MG63 (cell line): Measurements from ENCODE around the gene HLA-DQA2. TPM values are rescaled to one million over a fixed set of nuclear protein-coding genes. Genes with fewer than 3 reads are reported as not detected.
"Not testable (repeated sequence)": the region's sequence is repeated elsewhere in the genome, so short reads cannot be mapped to it uniquely, and the experiment has no call there.

Experiments used
- DNase-seq: peaks from one replicate; pipeline ENCODE4 v3.0.0-alpha.2; 2020
- H3K27me3 ChIP-seq: fragments of 250-450 bp; sonication (Bioruptor Pico); 2 replicates; pipeline ENCODE4 v1.5.1; 2020; ENCODE audit warnings: mild to moderate bottlenecking, moderate library complexity
- H3K36me3 ChIP-seq: fragments of 250-450 bp; sonication (Bioruptor Pico); 2 replicates; pipeline ENCODE4 v1.5.1; 2020; ENCODE audit warnings: mild to moderate bottlenecking, moderate library complexity
- H3K4me3 ChIP-seq: fragments of 250-450 bp; sonication (Bioruptor Pico); 2 replicates; pipeline ENCODE4 v1.5.1; 2020; ENCODE audit warnings: mild to moderate bottlenecking, moderate library complexity
- H3K9me3 ChIP-seq: fragments of 250-450 bp; sonication (Bioruptor Pico); 2 replicates; pipeline ENCODE4 v1.5.1; 2020; ENCODE audit warnings: mild to moderate bottlenecking, moderate library complexity
- total RNA-seq: library from RNA; depleted of rRNA; stranded (reverse); fragments of >200 nt; shearing (Covaris generic); gene quantifications from 2 replicates; pipeline ENCODE4 v1.2.3, GENCODE V29; 2014; ENCODE audit warnings: low replicate concordance; rRNA removed

HLA-DQA2 gene
- total RNA-seq: not detected in 2 replicates

DNA sequence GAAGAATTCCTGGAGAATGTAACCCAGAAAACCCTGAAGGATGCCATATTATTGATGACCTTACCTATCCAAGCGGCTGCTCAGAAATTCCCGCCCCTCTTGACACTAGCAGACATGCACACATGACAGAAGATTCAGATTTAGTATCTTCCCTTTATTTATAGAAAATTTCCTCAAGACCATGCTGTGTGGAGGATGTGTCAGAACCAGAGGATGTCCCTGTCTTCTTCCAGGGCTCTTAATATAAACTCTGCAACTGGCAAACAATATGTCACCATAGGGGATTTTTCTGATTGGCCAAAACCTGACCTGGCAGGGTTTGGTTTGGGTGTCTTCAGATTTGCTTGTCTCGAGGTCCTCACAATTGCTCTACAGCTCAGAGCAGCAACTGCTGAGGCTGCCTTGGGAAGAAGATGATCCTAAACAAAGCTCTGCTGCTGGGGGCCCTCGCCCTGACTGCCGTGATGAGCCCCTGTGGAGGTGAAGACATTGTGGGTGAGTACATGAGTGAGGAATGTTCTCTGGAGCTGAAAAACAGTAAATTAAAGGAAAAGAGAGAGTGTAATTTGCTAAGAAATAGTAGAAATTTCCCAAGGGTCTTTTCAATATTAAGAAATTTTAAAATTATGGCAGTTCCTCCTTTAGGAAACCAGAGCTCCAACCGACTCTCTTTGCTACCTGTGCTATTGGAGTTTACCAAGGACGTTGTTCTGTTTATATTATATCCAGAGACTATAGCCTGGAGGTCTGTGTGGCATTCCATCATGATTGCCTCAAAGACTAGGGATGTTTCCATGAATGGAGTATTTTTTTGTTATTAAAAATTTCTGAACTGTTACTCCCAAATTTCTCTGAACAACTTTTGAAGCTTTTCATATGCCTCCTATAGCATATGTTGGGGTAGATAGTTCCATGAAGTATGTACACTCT, at the start of gene HLA-DQA2:
Gene HLA-DQA2 (plus strand): TSS at position 361 of the 930 bp plus-strand sequence. CDS start 53 bp downstream, at position 414.
- Histone ChIP-seq H3K4me3 (no peak within 1 kb of the TSS), H3K27me3 (no peaks in the 10 kb centered on the region), H3K9me3 (no peaks in the 10 kb centered on the region), H3K36me3 (no peaks in the 10 kb centered on the region)
- DNase-seq: no peak

GRCh38 chr6:32692019-32692418, 49.2 kb upstream of the HLA-DQA2 start:
- no peaks in the 10 kb centered on the region for H3K9me3 ChIP-seq
- H3K4me3 ChIP-seq: no peak overlapping the region
- peak; percentile 3 for DNase-seq
- peaks cover 6% of the 10 kb centered on the region for H3K27me3 ChIP-seq
- no peaks in the 10 kb centered on the region for H3K36me3 ChIP-seq

DNA sequence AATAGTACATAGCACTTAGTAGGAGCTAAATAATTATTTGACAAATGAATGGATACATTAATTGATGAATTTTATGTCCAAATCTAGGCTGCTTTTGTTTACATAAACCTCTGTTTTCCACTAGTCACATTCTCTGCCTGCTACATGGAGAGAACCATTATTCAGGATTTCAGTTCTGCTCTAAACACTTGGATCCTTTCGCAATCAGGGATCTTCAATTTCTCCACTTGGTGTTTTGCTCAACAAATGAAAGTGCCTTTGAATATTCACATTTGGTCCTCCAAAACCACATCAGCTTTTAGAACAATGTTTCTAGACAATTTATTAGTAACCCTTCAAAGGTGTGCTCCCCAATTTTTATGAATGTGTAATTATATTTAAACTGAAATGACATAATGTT, 44.2 kb upstream of the HLA-DQA2 start:
- no peaks in the 10 kb centered on the region for H3K9me3 ChIP-seq
- DNase-seq: no peak
- no peaks in the 10 kb centered on the region for H3K36me3 ChIP-seq
- peaks cover 23% of the 10 kb centered on the region for H3K27me3 ChIP-seq
- no peak overlapping the region for H3K4me3 ChIP-seq

DNA sequence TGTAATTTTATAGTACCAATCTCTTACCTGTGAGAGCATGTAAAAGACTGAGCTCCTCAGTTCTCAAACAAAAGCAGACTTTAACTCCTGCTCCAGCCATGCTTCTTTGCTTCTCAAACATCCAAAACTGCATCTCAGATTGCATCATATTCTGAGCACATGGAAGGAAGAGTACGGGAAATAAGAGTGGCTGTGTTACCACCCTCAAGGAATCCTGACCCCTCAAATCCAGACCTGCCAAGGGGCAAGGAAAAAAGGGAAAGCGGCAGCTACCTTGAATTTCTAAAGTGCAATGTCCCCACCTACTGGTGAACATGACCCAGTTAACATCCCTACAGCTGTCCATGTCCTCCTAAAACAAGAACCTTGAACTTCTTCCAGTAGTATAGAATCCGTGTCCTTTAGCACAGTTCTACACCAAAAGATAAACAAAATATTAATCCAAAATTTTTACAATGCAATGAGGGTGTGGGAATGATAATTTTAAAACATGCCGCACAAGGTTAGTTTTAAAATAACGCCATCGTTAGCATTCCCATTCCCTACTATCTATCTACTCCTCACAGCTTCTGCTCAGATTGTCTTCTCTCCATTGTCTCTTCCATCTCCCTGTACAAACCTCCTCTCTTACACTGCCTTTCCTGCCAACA, 40.7 kb upstream of the HLA-DQA2 start:
- no peak for DNase-seq
- Histone ChIP-seq H3K9me3 (no peaks in the 10 kb centered on the region), H3K4me3 (no peak overlapping the region), H3K36me3 (no peaks in the 10 kb centered on the region), H3K27me3 (peaks cover 39% of the 10 kb centered on the region)

- Histone ChIP-seq H3K4me3 (no peak overlapping the region), H3K27me3 (peaks cover 29% of the 10 kb centered on the region), H3K36me3 (no peaks in the 10 kb centered on the region), H3K9me3 (no peaks in the 10 kb centered on the region)
- no peak for DNase-seq
These were observed 37.8 kb upstream of the HLA-DQA2 start for GRCh38 chr6:32703347-32703746.

DNA sequence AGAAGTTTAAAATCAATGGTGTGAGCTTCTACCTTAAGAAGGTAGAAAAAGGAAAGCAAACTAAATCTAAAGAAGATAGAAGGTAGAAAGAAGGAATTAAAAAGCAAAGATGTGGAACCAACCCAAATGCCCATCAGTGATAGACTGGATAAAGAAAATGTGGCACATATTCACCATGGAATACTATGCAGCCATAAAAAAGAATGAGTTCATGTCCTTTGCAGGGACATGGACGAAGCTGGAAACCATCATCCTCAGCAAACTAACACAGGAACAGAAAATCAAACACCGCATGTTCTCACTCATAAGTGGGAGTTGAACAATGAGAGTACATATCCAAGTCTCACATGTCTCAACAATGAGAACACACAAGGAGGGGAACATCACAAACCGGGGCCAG, 36.0 kb upstream of the HLA-DQA2 start:
- not testable (repeated sequence) for H3K9me3 ChIP-seq, H3K4me3 ChIP-seq, H3K36me3 ChIP-seq, DNase-seq
- H3K27me3 ChIP-seq: peaks cover 24% of the 10 kb centered on the region

- Histone ChIP-seq H3K9me3 (no peaks in the 10 kb centered on the region), H3K27me3 (peaks cover 3% of the 10 kb centered on the region; the same call in 1 of the 2 replicates), H3K36me3 (no peaks in the 10 kb centered on the region), H3K4me3 (no peak overlapping the region)
- DNase-seq: no peak
These were observed 31.6 kb upstream of the HLA-DQA2 start for GRCh38 chr6:32709625-32710024.

DNA sequence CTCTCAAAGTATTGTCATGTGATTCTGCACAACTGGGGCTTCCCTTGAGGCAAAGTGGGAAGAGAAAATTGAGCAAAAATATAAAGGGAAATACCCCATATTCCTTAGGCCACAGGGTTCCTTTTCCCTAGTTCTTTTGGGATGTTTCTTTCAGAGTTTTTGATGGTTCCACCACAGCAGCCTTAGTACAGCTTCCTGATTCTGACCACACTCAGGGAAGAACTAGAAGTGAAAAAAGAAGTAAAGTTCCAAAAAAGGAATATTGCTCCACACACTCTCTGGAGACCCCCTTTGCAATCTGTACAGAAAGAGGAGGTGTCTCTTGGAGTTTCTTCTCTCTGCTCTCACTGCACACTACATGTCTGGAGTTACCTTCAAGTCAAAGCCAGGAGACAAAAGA, 27.9 kb upstream of the HLA-DQA2 start:
- H3K4me3 ChIP-seq: no peak overlapping the region
- no peak for DNase-seq
- no peaks in the 10 kb centered on the region for H3K9me3 ChIP-seq
- no peaks in the 10 kb centered on the region for H3K36me3 ChIP-seq
- H3K27me3 ChIP-seq: peaks cover 2% of the 10 kb centered on the region; the same call in 1 of the 2 replicates

DNA sequence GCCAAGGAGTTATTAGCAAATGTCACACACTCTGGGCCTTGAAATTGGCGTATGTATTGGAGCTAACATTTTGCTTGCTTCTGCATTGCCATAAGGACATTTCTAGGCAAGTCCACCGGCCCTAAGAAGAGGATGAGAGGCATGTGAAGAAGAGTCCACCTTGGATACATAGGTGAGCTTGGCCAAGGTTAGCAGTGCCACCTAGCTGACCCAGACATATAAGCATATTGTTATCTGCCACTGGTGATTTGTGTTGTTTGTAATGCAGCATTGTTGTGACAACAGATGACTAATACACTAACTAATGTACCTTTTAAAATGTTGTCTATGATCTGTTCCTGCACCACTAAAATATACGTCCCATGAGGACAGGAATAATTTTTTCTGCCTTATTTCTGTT, 24.8 kb upstream of the HLA-DQA2 start:
- Histone ChIP-seq H3K36me3 (no peaks in the 10 kb centered on the region), H3K27me3 (peaks cover 2% of the 10 kb centered on the region; the same call in 1 of the 2 replicates), H3K4me3 (no peak overlapping the region), H3K9me3 (no peaks in the 10 kb centered on the region)
- no peak for DNase-seq

DNA sequence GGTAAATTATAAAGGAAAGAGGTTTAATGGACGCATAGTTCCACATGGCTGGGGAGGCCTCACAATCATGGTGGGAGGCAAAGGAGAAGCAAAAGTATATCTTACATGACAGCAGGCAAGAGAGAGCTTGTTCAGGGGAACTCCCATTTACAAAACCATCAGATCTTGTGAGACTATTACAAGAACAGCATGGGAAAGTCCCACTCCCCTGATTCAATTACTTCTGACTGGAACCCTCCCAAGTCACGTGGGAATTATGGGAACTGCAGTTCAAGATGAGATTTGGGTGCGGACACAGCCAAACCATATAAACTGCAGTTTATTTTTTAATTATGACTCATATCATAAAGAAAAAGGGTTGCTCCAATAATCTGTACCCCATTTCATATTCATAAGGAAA, 22.3 kb upstream of the HLA-DQA2 start:
- DNase-seq: no peak
- H3K27me3 ChIP-seq: peaks cover 2% of the 10 kb centered on the region; the same call in 1 of the 2 replicates
- H3K36me3 ChIP-seq: no peaks in the 10 kb centered on the region
- no peak overlapping the region for H3K4me3 ChIP-seq
- no peaks in the 10 kb centered on the region for H3K9me3 ChIP-seq

DNA sequence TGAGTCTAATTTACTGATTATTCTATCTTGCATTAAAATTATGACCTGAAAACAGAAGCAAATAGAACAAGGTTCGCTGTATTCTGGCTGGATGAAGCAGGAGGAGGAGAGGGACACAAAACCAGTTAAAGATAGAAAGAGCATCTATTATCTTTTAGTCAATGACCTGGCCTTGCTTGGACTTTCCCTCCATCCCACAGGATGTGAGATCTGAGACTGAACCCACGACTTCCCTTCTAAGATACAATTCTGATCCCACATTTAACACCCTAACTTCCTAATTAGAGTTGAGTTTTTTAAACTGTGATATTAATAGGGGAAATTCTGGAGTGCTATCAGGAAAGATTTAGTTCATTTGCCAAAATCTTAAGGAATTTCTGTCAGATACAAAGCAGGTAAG, 3.1 kb upstream of the HLA-DQA2 start:
- DNase-seq: no peak
- Histone ChIP-seq H3K4me3 (no peak overlapping the region), H3K9me3 (no peaks in the 10 kb centered on the region)

GRCh38 chr6:32742374-32742773, 1.2 kb downstream of the HLA-DQA2 start:
- no peak overlapping the region for H3K4me3 ChIP-seq
- no peaks in the 10 kb centered on the region for H3K27me3 ChIP-seq
- H3K36me3 ChIP-seq: no peaks in the 10 kb centered on the region
- H3K9me3 ChIP-seq: no peaks in the 10 kb centered on the region
- no peak for DNase-seq

More for the DNA sequence above, 3.1 kb upstream of the HLA-DQA2 start:
- H3K36me3 ChIP-seq: no peaks in the 10 kb centered on the region
- H3K27me3 ChIP-seq: no peaks in the 10 kb centered on the region

- DNase-seq: no peak
- H3K36me3 ChIP-seq: no peaks in the 10 kb centered on the region
- no peaks in the 10 kb centered on the region for H3K9me3 ChIP-seq
- H3K27me3 ChIP-seq: no peaks in the 10 kb centered on the region
- no peak overlapping the region for H3K4me3 ChIP-seq
These were observed 3.6 kb downstream of the HLA-DQA2 start for GRCh38 chr6:32744776-32745175.

GRCh38 chr6:32745649-32746048, 4.5 kb downstream of the HLA-DQA2 start:
- not testable (repeated sequence) for DNase-seq, H3K4me3 ChIP-seq, H3K9me3 ChIP-seq, H3K36me3 ChIP-seq, H3K27me3 ChIP-seq

DNA sequence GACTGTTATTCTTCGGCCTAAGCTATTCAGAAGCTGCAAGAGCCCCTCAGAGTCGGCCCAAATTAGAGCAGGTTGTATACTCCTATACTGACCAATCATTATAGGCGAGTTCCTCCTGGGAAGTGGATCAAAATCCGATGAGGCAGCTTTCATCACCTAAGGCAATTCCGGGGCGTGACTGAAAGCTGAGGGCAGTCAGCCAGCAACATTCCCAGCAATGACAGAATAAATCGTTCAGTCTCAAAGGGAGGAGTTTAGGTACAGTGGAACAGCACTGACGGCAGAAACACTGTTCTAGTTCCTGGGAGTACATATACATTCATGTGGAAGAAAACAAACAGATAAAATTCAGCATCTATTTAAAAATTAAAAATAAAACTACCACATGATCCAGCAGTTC, 11.4 kb downstream of the HLA-DQA2 start:
- H3K27me3 ChIP-seq: peaks cover 3% of the 10 kb centered on the region; the same call in 1 of the 2 replicates
- no peaks in the 10 kb centered on the region for H3K36me3 ChIP-seq
- H3K4me3 ChIP-seq: no peak overlapping the region
- peak; percentile 32 for DNase-seq
- H3K9me3 ChIP-seq: no peaks in the 10 kb centered on the region

DNA sequence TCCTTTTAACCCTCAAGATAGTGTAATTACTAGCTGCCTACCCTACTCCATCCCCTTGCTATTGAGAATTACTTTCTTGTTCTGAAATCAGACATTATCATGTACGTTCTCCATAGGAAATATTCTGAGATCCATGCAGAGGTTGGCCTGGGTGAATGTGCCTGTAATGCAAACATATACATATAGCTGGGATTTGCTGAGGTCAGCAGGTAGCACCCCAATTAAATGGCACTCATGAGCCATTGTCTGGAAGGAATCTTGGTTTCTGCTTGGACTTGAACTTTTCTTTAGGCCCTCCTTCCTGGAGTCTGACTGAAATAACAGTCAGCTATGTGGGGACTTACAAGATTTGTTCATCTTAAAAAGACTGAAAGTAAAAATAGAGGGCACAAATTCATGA, 18.5 kb downstream of the HLA-DQA2 start:
- H3K9me3 ChIP-seq: no peaks in the 10 kb centered on the region
- H3K4me3 ChIP-seq: no peak overlapping the region
- H3K27me3 ChIP-seq: 0 out of 2 replicates have a peak, but pooled peaks cover 2% of the 10 kb centered on the region
- H3K36me3 ChIP-seq: no peaks in the 10 kb centered on the region
- no peak for DNase-seq

GRCh38 chr6:32761072-32761471, 19.9 kb downstream of the HLA-DQA2 start:
- no peaks in the 10 kb centered on the region for H3K9me3 ChIP-seq
- H3K27me3 ChIP-seq: 0 out of 2 replicates have a peak, but pooled peaks cover 2% of the 10 kb centered on the region
- no peaks in the 10 kb centered on the region for H3K36me3 ChIP-seq
- H3K4me3 ChIP-seq: no peak overlapping the region
- no peak for DNase-seq
